A673 (cell line): ENCODE data around the gene RNASEL.

ENCODE experiments used
- CTCF ChIP-seq: fragments of 300-800, 200-600 bp; sonication (generic); conservative IDR thresholded peaks from 2 replicates; pipeline ENCODE4 v1.5.1; 2017; ENCODE audit warnings: low read depth, mild to moderate bottlenecking, antibody characterized with exemption, low read length, moderate library complexity, mixed read lengths
- EZH2 ChIP-seq: fragments of 200-600 bp; sonication (generic); IDR thresholded peaks from 2 replicates; pipeline ENCODE4 v1.6.1; 2017; ENCODE audit warnings: borderline replicate concordance, low read depth, mild to moderate bottlenecking, mixed read lengths, antibody characterized with exemption, low read length; ENCODE audit not compliant: poor library complexity, severe bottlenecking

- TF ChIP-seq CTCF = no peak
- TF ChIP-seq EZH2 = no peak
These were observed 39.7 kb downstream of the RNASEL start for GRCh38 chr1:182549346-182549745.
